GM23338 (cell line): ENCODE data around the gene MBD5. TPM values are rescaled to one million over a fixed set of nuclear protein-coding genes. Genes with fewer than 3 reads are reported as not detected.

Experiments used
- ATAC-seq: fragments of 200-7000 bp; cut with Tn5 transposase; 3 replicates; pipeline ENCODE4 v1.9.1; 2020
- DNase-seq: peaks from one replicate; pipeline ENCODE4 v3.0.0-alpha.2; 2015; ENCODE audit warnings: low spot score
- H2AFZ ChIP-seq: fragments of 200-600 bp; sonication (generic); 2 replicates; pipeline ENCODE4 v1.8.0; 2016; ENCODE audit warnings: antibody characterized with exemption, mild to moderate bottlenecking, moderate library complexity
- H3F3A ChIP-seq: fragments of 200-600 bp; sonication (generic); replicated peaks from 2 replicates; pipeline ENCODE4 v1.8.0; 2017; ENCODE audit warnings: antibody characterized with exemption, mixed run types, low read depth
- H3K27ac ChIP-seq: fragments of 200-600 bp; sonication (generic); 2 replicates; pipeline ENCODE4 v1.6.1; 2016; ENCODE audit warnings: low read depth
- H3K27me3 ChIP-seq: fragments of 200-600 bp; sonication (generic); 2 replicates; pipeline ENCODE4 v1.8.0; 2016; ENCODE audit warnings: mild to moderate bottlenecking, mixed run types, moderate library complexity; ENCODE audit not compliant: insufficient read depth
- H3K36me3 ChIP-seq: fragments of 200-600 bp; sonication (generic); 2 replicates; pipeline ENCODE4 v1.8.0; 2016; ENCODE audit warnings: mild to moderate bottlenecking; ENCODE audit not compliant: insufficient read depth
- H3K4me1 ChIP-seq: fragments of 200-600 bp; sonication (generic); 2 replicates; pipeline ENCODE4 v1.8.0; 2016; ENCODE audit warnings: mild to moderate bottlenecking, moderate library complexity; ENCODE audit not compliant: insufficient read depth
- H3K4me2 ChIP-seq: fragments of 200-600 bp; sonication (generic); 2 replicates; pipeline ENCODE4 v1.7.1; 2017; ENCODE audit warnings: mixed run types
- H3K4me3 ChIP-seq: fragments of 200-600 bp; sonication (generic); 2 replicates; pipeline ENCODE4 v1.6.1; 2016; ENCODE audit warnings: mixed run types
- H3K79me2 ChIP-seq: fragments of 200-600 bp; sonication (generic); replicated peaks from 2 replicates; pipeline ENCODE4 v1.8.0; 2017; ENCODE audit warnings: mild to moderate bottlenecking; ENCODE audit not compliant: insufficient read depth
- H3K9me2 ChIP-seq: fragments of 200-600 bp; sonication (generic); 2 replicates; pipeline ENCODE4 v1.8.0; 2017; ENCODE audit not compliant: insufficient read depth
- H4K20me1 ChIP-seq: fragments of 200-600 bp; sonication (generic); replicated peaks from 2 replicates; pipeline ENCODE4 v1.8.0; 2017; ENCODE audit warnings: mild to moderate bottlenecking; ENCODE audit not compliant: insufficient read depth
- H3K27ac Mint-ChIP-seq: 2 replicates; pipeline ENCODE4 v1.8.0; 2020; ENCODE audit warnings: inconsistent platforms, mild to moderate bottlenecking, moderate library complexity, mixed read lengths
- H3K27me3 Mint-ChIP-seq: 3 replicates; pipeline ENCODE4 v1.8.0; 2022; ENCODE audit warnings: low read depth, mild to moderate bottlenecking, moderate library complexity, mixed read lengths, inconsistent platforms; ENCODE audit not compliant: insufficient read depth, poor library complexity
- H3K36me3 Mint-ChIP-seq: 3 replicates; pipeline ENCODE4 v1.8.0; 2021; ENCODE audit warnings: low read depth, mild to moderate bottlenecking, inconsistent platforms, moderate library complexity, mixed read lengths
- H3K4me1 Mint-ChIP-seq: 3 replicates; pipeline ENCODE4 v1.8.0; 2020; ENCODE audit warnings: mild to moderate bottlenecking, inconsistent platforms, mixed read lengths
- H3K4me3 Mint-ChIP-seq: 3 replicates; pipeline ENCODE4 v1.8.0; 2021; ENCODE audit warnings: moderate library complexity, mild to moderate bottlenecking, inconsistent platforms, mixed read lengths
- H3K9me3 Mint-ChIP-seq: 3 replicates; pipeline ENCODE4 v1.8.0; 2020; ENCODE audit warnings: moderate library complexity, mild to moderate bottlenecking, inconsistent platforms, mixed read lengths
- CTCF ChIP-seq, 2 experiments: fragments of 200-600 bp in 1 of 2; sonication (generic) in 1 of 2; conservative IDR thresholded peaks; 2 replicates each; pipeline versions ENCODE4 v1.5.1 to v1.6.1; 2016 to 2017; ENCODE audit warnings: antibody characterized with exemption in 2 of 2, low read depth in 2 of 2, mild to moderate bottlenecking in 2 of 2, moderate library complexity in 1 of 2
- EZH2 ChIP-seq: fragments of 200-600 bp; sonication (generic); IDR thresholded peaks from one replicate; pipeline ENCODE4 v1.8.0; 2017; ENCODE audit warnings: antibody characterized with exemption, mild to moderate bottlenecking, low read depth; ENCODE audit not compliant: unreplicated experiment
- EZH2phosphoT487 ChIP-seq: fragments of 200-600 bp; sonication (generic); IDR thresholded peaks from one replicate; pipeline ENCODE4 v1.8.1; 2018; ENCODE audit warnings: antibody characterized with exemption; ENCODE audit not compliant: unreplicated experiment
- POLR2AphosphoS5 ChIP-seq: IDR thresholded peaks from 2 replicates; pipeline ENCODE4 v1.6.1; 2016; ENCODE audit warnings: antibody characterized with exemption, low read depth
- REST ChIP-seq: IDR thresholded peaks from one replicate; pipeline ENCODE4 v1.6.1; 2018; ENCODE audit warnings: antibody characterized with exemption; ENCODE audit not compliant: unreplicated experiment
- ZNF331 ChIP-seq: fragments of 250-450 bp; sonication (Bioruptor Pico); IDR thresholded peaks from 2 replicates; pipeline ENCODE4 v1.5.0; 2020; ENCODE audit warnings: low read depth, mild to moderate bottlenecking, moderate library complexity
- polyA plus RNA-seq: library from polyadenylated mRNA; unstranded; fragments of >200 nt; fragmentation: Nextera tagmentation; extraction: Ambion mirVana; gene quantifications from 2 replicates; pipeline ENCODE4 v1.2.1, GENCODE V29; 2016
- total RNA-seq: library from RNA; depleted of rRNA; stranded (reverse); fragments of >200 nt; shearing (Covaris generic); gene quantifications from 2 replicates; pipeline ENCODE4 v1.2.3, GENCODE V29; 2014

The MBD5 gene
- total and polyA plus RNA-seq, 2 experiments from 2014 or later: 16.2 to 23.1 TPM

- no peak overlapping the region for H3K4me3 ChIP-seq
Measured at GRCh38 chr2:148023861-148024260, 3.0 kb downstream of the MBD5 start.

More at GRCh38 chr2:148023861-148024260, 3.0 kb downstream of the MBD5 start:
- Histone ChIP-seq H3K4me1 (peaks cover 11% of the 10 kb centered on the region), H4K20me1 (0 out of 2 replicates have a peak, but pooled peaks cover 1% of the 10 kb centered on the region), H3K27ac (no peak overlapping the region), H3K36me3 (no peaks in the 10 kb centered on the region), H3F3A (no peaks in the 10 kb centered on the region; the same call in 1 of the 2 replicates), H3K27me3 (no peaks in the 10 kb centered on the region), H3K4me2 (no peak overlapping the region), H3K79me2 (peaks cover 88% of the 10 kb centered on the region), H2AFZ (no peak overlapping the region), H3K9me2 (no peaks in the 10 kb centered on the region)
- no peak overlapping the region for H3K4me3 Mint-ChIP-seq
- no peak for ATAC-seq
- no peak for TF ChIP-seq CTCF (conservative IDR thresholded peaks at IDR 0.05; ENCODE audit: low read depth in 2 of 2)
- no peak for TF ChIP-seq ZNF331 (CRISPR knock-in tag)
- TF ChIP-seq REST: no peak
- TF ChIP-seq EZH2: no peak
- no peak for TF ChIP-seq POLR2AphosphoS5
- no peak for TF ChIP-seq EZH2phosphoT487
- H3K36me3 Mint-ChIP-seq: no peaks in the 10 kb centered on the region
- peaks cover 4% of the 10 kb centered on the region for H3K4me1 Mint-ChIP-seq
- no peaks in the 10 kb centered on the region for H3K9me3 Mint-ChIP-seq
- no peak for DNase-seq
- no peak overlapping the region for H3K27ac Mint-ChIP-seq
- H3K27me3 Mint-ChIP-seq: peaks cover 4% of the 10 kb centered on the region
